HG02623 (cell line): ENCODE measurements around the gene LRP5.

Source experiments
- ATAC-seq: cut with Tn5 transposase; IDR thresholded peaks from one replicate; pipeline ENCODE4 v1.9.1; 2021; ENCODE audit warnings: moderate library complexity; ENCODE audit not compliant: unreplicated experiment

The LRP5 gene

DNA sequence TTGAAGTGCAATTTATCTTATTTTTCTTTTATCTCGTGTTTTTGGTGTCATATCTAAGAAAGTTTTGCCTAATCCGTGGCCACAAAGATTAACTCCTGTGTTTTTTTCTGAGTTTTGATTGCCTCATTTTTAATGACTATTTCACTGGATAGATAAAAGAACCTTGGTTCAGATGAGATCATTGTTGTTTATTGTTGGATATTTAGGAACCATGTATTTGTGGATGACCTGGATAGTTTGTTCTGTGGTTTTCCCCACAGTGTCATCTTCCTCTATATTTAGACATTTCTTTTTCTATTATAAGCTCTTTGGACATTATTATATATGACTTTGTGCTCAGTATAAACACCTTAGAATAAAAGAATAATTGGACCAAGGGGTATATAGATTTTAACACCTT is 185.4 kb downstream of the LRP5 start:
- ATAC-seq: no peak

- ATAC-seq: no peak
Measured at GRCh38 chr11:68498321-68498720, 185.9 kb downstream of the LRP5 start.
